Keratinocyte (primary cell): ENCODE measurements around the gene AIMP1.

Experiments
- CTCF ChIP-seq, 3 experiments: IDR thresholded peaks in 1 of 3; conservative IDR thresholded peaks in 1 of 3; optimal IDR thresholded peaks in 1 of 3; 2 replicates in 2 of 3; 3 replicates in 1 of 3; pipeline versions ENCODE3 to v1.5.1; 2011; ENCODE audit warnings: low read length in 3 of 3, mild to moderate bottlenecking in 3 of 3, moderate library complexity in 2 of 3, control low read depth in 1 of 3, inconsistent platforms in 1 of 3; ENCODE audit not compliant: insufficient read depth in 2 of 3; ENCODE audit errors: extremely low read depth in 1 of 3
- EZH2 ChIP-seq: IDR thresholded peaks from one replicate; pipeline ENCODE4 v1.6.1; 2012; ENCODE audit warnings: inconsistent platforms, mild to moderate bottlenecking, low read length, moderate library complexity

- TF ChIP-seq CTCF (optimal IDR thresholded peaks at IDR 0.05 in 1 of 3, IDR thresholded peaks at IDR 0.05 in 1 of 3, conservative IDR thresholded peaks at IDR 0.05 in 1 of 3; ENCODE audit: extremely low read depth in 1 of 3, insufficient read depth in 2 of 3, low read length in 3 of 3) (no peak), EZH2 (no peak)
Observed at GRCh38 chr4:106339431-106339830, 23.1 kb downstream of the AIMP1 start.
